Activated T-cell treated with anti-CD3 and anti-CD28 coated beads, Interleukin-2, amount 50 U/mL, for 1 hour (primary cell): ENCODE data around the gene OR52B4.
"Not testable (repeated sequence)": the region's sequence is repeated elsewhere in the genome, so short reads cannot be mapped to it uniquely, and the experiment has no call there.

Experiments used
- DNase-seq: peaks from one replicate; pipeline ENCODE4 v3.0.0-alpha.2; 2020

Gene OR52B4

DNA sequence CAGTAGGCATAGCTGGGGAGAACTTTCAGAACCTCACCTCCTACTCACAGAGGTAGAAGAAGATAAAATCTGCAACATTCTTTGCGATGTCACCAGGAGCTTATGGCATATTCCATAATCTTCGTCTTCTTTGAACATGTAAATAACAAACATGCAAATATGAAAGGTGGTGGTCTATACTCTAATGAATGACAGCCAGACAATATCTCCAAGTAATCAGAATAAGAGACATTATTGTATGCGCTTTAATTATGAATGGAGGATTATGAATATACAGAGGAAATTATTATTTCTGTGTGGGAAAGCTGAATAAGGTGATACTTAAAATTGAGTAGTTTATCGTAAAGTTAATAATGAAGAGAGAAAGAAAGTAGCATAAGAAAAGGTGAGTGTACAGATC is at the start of gene OR52B4:
OR52B4 (minus strand) TSS at position 101 of the 400 bp plus-strand sequence; CDS start at position 10, 91 bp downstream.
- no peak for DNase-seq

DNA sequence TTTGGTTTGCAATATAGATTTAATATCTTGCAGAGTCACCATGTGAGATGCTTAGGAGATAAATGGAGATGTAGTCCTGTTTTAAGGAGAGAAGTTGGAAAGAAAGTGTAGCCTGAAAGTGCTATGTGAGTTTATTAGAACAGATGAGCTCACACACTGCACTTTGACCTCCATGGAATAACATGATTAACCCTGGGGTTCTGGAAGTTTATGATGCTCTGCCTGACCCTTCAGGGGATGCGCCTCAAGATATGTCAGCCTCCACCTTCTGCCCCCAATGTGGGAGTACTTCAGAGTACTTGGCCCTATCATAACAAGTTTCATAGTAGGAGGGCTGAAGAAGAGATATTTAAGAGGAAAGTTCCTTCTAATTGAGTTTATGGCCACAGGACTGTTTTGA is 48.6 kb upstream of the OR52B4 start:
- no peak for DNase-seq

DNA sequence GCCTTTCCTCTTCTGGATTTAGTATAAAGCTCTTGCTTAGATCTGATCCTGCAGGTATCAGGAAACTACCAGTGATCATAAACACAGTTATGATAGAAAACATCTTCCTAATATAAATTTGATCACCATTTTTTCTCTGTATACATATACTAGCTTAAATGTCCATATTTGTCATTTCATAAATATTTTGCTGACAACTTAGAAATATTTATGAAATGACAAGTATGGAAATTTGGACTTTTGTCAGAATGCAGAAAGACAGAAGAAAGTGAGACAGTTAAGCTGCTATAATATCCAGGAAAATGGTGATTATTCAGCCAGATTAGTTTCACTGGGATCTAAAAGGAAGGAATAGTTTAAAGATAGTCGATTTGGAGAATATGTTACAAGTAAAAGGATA is 48.1 kb upstream of the OR52B4 start:
- DNase-seq, result no peak

DNA sequence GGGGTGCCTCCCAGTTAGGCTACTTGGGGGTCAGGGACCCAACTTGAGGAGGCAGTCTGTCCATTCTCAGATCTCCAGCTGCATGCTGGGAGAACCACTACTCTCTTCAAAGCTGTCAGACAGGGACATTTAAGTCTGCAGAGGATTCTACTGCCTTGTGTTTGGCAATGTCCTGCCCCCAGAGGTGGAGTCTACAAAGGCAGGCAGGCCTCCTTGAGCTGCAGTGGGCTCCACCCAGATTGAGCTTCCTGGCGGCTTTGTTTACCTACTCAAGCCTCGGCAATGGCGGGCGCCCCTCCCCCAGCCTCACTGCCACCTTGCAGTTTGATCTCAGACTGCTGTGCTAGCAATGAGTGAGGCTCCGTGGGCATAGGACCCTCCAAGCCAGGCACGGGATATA is 38.0 kb upstream of the OR52B4 start:
- DNase-seq, result not testable (repeated sequence)

DNA sequence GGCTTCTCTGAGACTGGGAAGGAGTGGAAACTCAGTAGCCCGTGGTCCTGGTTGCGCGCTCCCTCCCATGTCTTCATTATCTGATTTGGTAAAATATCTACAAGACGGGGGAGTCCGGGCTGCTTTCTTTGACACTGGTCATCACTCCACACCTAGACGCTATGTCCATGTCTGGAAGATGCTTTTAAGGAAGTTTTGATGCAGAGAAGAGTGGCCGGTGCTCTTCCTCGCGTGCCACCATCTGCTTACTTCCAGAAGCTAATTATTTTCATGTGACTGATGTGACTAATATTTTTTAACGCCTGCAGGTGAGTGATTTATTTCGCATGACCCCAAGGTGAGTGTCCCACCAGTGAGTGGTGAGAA is 25.7 kb upstream of the OR52B4 start:
- DNase-seq, result no peak

DNA sequence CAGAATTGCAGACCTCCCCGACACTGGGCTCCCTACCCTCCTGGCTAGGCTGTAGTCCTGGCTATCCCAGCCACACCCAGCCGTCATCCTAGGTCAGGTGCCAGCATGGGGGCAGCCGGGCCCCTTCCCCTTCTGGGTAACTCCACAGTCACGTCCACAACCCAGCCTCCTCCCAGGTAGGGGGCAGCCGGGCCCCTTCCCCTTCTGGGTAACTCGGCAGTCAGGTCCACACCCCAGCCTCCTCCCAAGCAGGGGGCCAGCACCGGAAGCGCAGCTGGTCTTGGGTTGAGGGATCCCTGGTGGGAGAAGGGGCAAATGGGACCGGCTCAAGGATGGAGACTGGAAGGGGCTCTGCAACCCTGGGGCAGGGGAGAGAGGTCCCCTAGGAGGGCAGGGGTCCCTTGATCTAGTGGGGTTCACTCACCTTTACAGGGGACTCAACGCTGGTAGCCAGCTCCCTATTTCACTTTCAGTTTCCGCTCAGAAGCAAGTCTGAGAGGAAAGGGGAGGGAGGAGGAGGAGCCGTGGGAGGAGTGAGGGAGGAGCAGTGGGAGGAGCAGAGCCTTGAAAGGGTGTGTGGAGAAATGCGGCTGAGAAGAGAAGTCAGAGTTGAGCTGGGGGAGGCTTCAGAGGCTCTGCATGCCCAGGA is 25.1 kb upstream of the OR52B4 start, which contains the start of gene TRIM21:
TRIM21 (minus strand) TSS at position 494 of the 649 bp plus-strand sequence. CDS start 3,293 bp downstream, outside the sequence.
- DNase-seq, result peak; percentile 89

DNA sequence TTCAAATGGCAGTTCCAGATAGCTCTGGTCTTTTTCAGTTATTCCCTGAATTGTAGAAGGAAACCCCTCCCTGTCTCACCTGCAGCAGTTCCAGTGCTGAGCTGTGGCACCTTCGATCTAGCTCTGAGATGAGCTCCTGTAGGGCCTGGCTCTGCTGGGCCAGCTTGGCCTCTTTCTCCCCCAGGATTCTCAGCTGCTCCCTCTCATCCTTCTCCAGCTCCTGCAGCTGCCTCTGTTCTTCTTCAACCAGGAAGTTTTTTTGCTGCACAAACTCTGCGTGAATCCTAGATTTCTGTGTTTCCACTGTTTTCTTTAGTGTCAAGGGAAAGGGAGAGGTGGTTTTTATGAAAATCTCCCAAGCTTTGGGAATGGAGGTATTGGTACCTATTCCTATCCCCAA is 20.0 kb upstream of the OR52B4 start:
- DNase-seq, result no peak

DNA sequence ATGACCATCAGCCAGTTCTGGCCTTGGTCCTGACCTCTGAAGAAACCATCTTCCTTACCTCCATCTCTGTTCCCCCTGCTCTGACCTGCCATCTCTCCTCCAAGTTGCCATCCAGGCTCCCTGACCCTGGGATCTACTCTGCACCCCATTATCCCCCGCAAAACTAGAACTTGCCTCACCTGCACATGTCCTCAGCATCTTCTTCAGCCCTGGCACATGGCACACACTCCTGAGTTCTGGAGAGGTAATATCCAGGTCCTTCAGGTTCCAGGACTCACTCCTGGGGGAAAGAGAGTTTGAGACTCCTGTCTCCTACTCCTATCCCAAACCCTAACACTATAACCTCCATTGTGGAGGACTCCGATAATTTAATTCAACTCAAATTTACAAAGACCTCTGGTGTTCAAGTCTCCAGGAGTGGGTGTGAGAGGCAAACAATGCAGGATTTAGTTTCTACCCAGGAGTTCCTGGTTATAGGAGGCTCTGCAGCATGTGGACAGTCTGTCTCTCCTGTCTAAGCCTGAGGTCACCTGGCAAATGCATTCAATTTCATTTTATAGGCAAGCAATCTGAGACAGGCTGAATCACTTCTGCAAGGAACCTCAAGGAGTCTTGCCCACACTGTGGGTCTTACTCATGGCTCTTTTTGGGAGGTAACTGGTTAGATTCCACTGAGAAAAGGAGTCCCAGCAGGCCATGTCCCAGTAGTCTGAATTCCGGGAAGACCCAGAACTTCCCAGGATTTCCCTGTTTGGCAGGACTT is 18.0 kb upstream of the OR52B4 start:
- no peak for DNase-seq

DNA sequence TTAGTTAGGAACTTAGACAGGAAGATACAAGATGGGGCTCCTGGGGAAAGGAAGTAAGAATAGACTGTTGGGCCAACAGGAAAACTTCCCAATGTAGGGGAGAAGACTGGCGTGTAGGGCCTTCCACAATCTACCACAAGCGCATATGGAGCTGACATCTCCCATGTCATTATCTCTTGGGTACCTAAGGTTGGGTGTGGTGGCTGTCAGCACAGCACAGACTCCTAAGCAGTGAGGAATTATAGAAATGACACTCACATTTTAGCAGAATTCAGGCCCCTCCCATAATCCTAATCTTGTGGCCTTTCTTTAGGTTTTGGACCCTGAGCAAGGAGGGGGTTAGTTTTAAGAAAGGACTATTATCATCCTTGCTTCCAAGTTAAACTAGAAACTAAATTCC is 13.7 kb upstream of the OR52B4 start:
- DNase-seq, result no peak

DNA sequence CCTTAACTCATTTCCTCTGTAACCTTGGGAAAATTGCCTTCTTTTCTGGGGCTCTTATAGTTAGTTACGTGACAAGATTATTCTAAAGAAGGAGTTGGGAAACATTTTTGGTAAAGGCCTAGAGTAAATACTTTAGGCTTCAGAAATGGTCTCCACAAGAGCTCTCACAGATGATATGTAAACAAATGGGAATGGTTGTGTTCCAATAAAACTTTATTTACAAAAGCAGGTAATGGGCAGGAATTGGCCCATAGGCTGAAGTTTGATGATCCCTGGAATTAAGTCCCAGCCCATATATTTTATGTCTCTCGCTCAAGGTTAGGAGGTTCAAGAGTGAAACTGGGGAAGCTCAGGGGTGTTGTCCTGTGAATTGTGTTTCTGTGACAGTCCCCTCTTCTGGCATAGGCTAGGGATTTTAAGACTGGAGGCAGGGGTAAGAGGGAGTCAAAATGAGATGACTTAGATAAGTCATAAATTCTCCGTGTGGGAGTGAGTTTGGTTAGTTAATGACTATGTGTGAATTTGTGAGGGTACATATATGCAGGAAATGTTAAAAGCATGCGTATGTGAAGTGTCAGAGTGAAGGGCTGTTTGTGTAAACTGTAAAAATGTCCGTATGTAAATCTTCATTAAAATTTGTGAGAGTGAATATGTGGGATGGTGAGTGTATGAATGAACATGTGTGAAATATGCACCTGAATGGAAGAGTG is 7.4 kb upstream of the OR52B4 start:
- DNase-seq, result no peak

DNA sequence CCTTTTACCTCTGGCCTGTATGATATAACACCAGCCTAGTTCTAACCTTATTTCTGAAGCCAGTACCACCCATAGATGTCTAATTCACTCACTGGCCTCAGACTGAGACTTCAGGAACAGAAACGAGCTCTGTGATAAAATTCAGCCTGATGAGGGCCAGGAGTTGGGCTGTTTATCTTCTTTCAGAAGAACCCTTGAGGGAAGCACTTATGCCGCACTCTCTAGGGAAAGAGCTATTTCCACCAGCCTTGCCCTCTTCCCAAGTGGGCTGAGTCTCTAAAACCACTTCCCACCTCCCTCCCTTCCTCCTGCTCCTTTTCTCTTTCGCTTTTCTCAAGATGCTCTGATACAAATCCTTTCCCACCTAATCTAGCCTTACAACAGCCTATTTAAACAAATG is 2.0 kb upstream of the OR52B4 start:
- DNase-seq, result no peak

DNA sequence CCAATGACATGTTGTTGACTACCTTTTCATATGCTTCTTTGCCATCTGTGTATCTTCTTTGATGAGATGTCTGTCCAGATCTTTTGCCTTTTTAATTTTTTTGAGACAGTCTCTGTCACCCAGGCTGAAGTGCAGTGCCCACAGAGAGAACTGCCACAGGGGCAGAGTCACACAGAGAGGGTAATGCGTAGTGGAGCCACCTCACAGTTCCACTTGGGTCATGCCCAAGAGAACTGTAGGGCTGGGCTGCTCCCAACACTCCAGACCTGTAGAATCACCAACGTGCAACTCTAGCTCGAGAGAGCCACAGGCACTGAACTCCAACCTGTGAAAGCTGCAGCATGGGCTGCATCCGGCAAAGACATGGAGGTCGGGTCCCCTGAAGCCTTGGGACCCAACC is 20.0 kb downstream of the OR52B4 start:
- not testable (repeated sequence) for DNase-seq

DNA sequence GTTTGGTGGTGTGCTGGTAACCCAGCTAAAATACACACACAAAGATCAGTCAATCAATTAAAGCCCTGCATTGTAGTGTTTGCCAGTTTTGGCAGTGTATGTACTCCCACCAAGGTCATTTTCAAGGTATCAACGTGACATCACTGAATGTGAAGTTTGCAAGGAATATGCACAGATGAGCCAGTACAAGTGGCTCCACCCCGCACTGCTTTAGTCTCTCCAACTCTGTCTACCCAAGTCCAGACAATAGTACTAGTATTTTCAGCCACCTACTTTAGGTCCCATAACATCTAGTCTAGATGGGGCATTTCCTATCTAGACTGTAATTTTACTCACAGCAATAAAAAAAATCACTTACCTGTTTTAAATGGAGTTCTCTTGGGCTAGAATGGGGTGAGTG is 22.8 kb downstream of the OR52B4 start:
- DNase-seq, result not testable (repeated sequence)

DNA sequence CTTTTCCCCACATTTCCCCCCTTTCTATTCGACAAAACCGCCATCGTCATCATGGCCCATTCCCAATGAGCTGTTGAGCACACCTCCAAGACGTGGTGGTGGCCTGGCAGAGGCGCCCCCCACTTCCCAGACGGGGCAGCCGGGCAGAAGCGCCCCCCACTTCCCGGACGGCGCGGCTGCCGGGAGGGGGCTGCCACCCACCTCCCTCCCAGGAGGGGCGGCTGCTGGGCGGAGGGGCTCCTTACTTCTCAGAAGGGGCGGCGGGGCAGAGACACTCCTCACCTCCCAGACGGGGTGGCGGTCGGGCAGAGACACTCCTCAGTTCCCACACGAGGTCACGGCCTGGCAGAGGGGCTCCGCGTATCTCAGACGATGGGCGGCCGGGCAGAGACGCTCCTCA is 33.8 kb downstream of the OR52B4 start:
- not testable (repeated sequence) for DNase-seq
